GM18498 (cell line): ENCODE measurements around the gene NLE1.

Experiments
- ATAC-seq: cut with Tn5 transposase; IDR thresholded peaks from one replicate; pipeline ENCODE4 v1.9.1; 2021; ENCODE audit warnings: mild to moderate bottlenecking, moderate library complexity; ENCODE audit not compliant: unreplicated experiment

NLE1 gene

GRCh38 chr17:35087731-35088355 lies 54.3 kb downstream of the NLE1 start:
- peak; percentile 0 for ATAC-seq

- ATAC-seq, result no peak
These were observed 55.1 kb downstream of the NLE1 start for GRCh38 chr17:35086931-35087573.

- no peak for ATAC-seq
These were observed 55.9 kb downstream of the NLE1 start for GRCh38 chr17:35086164-35086563.

DNA sequence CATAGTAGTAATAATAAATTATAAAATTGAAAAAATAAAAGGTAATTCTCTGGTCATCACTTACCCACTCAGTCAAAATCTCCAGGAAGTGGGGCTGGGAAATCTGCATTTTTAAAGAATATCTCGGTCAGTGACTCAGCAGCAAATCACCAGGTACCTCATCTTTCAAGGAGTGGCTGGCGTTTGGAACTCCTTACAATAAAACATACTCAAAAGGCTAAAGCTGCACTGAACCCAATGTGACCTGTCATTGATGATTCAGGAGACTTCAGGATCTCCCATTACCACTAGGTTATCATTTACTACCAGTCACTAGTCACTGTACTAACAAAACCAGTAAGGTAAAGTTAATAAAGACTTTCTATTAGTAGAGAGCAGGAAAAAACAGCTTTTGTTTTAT lies 57.1 kb downstream of the NLE1 start:
- ATAC-seq, result no peak

GRCh38 chr17:35083071-35083470 lies 59.0 kb downstream of the NLE1 start:
- no peak for ATAC-seq

DNA sequence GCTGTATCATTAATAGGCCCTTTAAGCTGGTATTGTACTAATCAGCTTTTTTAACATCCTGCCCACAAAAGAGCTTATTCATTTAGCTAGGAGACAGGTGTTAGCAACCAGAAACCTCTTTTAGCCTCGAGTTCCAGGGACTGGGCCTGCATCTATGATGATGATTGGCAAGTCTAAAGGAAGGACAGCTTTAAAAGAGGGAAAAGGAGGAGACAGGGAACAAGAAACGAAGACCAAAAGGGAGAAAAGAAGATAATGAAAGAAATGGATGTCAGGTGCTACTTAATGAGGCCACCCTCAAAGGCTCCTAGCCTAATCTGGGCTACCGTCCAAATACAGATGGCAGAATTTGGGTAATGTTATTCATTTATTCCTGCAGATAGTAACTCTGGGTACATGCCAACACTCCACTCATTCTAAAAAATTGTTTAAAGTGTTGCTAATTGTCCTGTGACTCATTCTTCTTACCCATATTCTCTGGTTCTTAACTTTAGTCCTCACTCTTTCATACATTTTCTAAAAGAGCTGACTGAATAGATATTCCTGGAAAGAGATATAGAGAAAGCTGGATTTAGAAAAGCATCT lies 59.9 kb downstream of the NLE1 start:
- ATAC-seq, result no peak

GRCh38 chr17:35081638-35082037 lies 60.5 kb downstream of the NLE1 start:
- ATAC-seq, result no peak

DNA sequence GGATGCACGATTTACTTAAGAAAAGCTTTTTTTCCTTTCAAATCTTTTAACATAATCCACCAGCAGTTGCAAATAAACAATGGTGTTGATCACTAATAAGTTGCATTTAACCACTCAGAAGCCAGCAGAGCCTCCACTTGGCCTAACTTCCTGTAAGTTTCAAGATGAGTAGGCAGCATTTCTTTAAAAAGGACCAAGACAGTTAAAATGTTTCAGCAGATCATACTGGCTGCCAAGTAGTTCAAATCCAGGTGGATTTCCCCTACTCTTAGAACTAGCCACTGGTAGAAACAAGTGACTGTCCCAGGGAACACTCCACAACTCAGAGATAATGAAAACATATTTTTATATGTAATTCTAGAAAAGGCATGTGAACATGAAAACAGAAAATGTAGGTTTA lies 61.6 kb downstream of the NLE1 start:
- peak; percentile 52 for ATAC-seq

DNA sequence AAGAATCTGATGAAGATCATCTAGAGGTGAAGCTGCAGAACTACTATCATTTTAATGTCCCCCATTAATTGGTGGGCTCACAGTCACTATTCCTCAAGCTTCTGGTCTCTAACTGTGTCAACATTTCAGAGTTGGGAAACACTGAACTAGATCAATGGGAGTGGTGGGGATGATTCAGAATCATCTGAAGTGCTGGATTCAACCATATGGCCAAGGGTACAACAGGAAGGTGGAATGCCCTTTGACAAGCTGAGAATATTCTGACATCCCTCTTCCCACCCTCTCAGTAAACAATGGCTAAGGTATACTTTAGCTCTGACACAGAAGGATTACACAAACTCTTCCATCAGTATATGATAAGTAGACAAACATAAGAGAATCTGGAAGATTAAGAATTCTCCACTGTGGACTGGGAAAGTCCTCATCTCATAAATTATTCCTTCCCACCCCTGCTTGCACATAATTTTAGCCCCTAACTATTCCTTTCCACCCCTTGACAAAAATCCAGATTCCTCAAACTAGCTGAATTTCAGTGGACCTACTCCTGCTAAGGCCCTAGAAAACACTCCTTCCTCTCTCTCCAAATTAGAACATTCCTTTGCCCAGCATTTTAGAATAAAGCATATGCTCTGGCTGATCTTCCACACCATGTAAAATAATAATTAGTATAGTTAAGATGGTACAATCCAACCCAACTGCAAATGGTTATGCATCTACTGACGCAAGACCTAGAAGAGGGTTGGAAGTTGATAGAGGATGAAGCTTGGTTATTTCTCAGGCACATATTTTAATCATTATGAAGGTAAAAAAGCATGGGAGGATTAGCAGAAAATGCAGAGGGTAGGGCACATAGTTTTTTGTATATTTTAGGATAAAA lies 62.3 kb downstream of the NLE1 start:
- no peak for ATAC-seq
